Stimulated activated CD8-positive, alpha-beta memory T cell treated with anti-CD3 and anti-CD28 coated beads, Interleukin-12 subunit alpha, Interleukin-12 subunit beta, amount 100 ng/mL, for 4 hours (primary cell): ENCODE data around the gene MFAP2.
"Not testable (repeated sequence)": the region's sequence is repeated elsewhere in the genome, so short reads cannot be mapped to it uniquely, and the experiment has no call there.

Source experiments
- DNase-seq: peaks from one replicate; pipeline ENCODE4 v3.0.0-alpha.2; 2020; ENCODE audit warnings: low read depth

The MFAP2 gene

GRCh38 chr1:16929146-16930041 is 51.0 kb downstream of the MFAP2 start:
- DNase-seq = not testable (repeated sequence)

DNA sequence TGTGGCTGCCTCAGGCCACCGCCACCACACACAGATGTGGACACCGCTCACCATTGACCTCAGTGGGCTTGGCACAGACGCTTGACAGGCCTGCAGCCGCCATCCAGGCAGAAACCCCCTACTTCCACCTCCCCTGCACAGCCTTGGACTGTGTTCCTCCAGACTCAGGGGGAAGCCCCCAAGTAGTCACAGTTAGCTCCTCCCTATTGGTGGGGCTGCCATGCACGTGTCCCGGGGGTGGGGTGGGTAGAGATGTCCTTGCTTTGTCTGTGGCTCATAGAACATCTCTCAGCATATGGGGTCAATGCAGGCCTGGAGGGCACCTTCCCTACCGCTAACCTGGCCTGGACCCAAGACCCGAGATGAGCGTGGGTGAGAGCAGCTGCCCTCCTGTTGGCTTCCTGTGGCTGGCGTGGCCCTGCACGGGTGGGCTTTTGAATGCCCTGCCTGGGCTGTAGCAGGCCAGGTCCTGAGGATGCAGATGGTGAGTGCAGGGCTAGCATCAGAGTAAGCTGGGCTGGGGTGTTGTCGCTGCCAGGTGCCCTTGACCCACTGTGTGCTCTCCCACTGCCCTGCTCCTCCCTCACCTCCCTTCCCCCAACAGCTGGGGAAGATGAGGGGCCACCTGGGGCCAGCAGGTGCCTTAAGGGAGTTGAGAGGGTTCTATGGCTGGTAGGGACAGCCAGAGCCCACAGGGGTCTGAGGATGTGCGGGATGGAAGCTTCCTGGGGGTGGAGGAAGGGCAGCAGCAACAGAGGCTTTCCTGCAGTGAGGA is 52.5 kb downstream of the MFAP2 start:
- no peak for DNase-seq

- DNase-seq = no peak
Observed at GRCh38 chr1:16927256-16927655, 53.2 kb downstream of the MFAP2 start.

DNA sequence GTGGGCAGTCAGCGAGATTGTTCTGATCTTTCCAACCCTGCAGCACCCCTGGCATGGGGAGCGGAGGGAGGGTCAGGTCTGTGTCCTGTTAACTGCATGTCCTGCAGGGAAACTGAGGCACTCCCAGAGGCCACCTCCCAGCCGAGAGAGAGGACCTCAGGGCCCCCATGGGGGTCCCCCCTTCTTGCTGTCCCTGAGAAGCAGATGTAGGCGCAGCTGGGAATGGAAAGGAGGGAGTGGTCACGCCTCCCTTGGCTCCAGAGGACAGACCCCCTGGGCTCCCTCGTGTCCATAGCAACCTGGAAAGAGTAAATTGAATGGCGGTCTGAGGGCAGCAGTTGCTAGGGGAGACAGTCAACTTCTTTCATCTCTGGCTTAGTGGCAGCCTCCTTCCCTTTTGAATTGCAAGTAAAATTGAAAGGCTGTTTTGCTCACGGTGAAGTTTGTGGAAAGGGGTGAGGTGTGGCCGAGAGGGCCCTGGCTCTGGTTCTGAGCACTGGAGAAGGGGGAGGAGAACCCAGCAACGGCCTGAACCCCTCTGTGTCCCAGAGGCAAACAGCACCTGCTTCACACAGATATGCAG is 53.8 kb downstream of the MFAP2 start:
- no peak for DNase-seq

GRCh38 chr1:16925635-16926490 is 54.6 kb downstream of the MFAP2 start:
- DNase-seq = no peak

GRCh38 chr1:16924919-16925477 is 55.4 kb downstream of the MFAP2 start:
- no peak for DNase-seq
